Stimulated activated CD4-positive, alpha-beta T cell treated with anti-CD3 and anti-CD28 coated beads, Interleukin-15, amount 100 ng/mL, for 24 hours (primary cell): ENCODE measurements around the gene PLEKHB2.
"Not testable (repeated sequence)": the region's sequence is repeated elsewhere in the genome, so short reads cannot be mapped to it uniquely, and the experiment has no call there.

Experiments
- DNase-seq: peaks from one replicate; pipeline ENCODE4 v3.0.0-alpha.2; 2020

PLEKHB2 gene

GRCh38 chr2:131093696-131094462 is 11.3 kb upstream of the PLEKHB2 start:
- DNase-seq, result peak; percentile 37

GRCh38 chr2:131094463-131095281 is 10.5 kb upstream of the PLEKHB2 start:
- no peak for DNase-seq

- no peak for DNase-seq
These were observed 2.0 kb upstream of the PLEKHB2 start for GRCh38 chr2:131103165-131103564.

GRCh38 chr2:131104487-131105155 is 515 bp upstream of the PLEKHB2 start:
- DNase-seq, result peak; percentile 54

- DNase-seq, result peak; percentile 58
These were observed 1.0 kb downstream of the PLEKHB2 start for GRCh38 chr2:131105950-131106801.

GRCh38 chr2:131112529-131112928 is 7.4 kb downstream of the PLEKHB2 start:
- DNase-seq, result no peak

GRCh38 chr2:131113566-131114227 is 8.6 kb downstream of the PLEKHB2 start:
- no peak for DNase-seq

GRCh38 chr2:131114950-131115349 is 9.8 kb downstream of the PLEKHB2 start:
- DNase-seq, result not testable (repeated sequence)

GRCh38 chr2:131115752-131116151 is 10.6 kb downstream of the PLEKHB2 start:
- no peak for DNase-seq

GRCh38 chr2:131120815-131121317 is 15.7 kb downstream of the PLEKHB2 start:
- DNase-seq, result no peak

GRCh38 chr2:131121464-131121863 is 16.3 kb downstream of the PLEKHB2 start:
- no peak for DNase-seq

GRCh38 chr2:131122496-131122895 is 17.4 kb downstream of the PLEKHB2 start:
- DNase-seq, result no peak

- DNase-seq, result no peak
These were observed 18.1 kb downstream of the PLEKHB2 start for GRCh38 chr2:131123192-131123591.

GRCh38 chr2:131125195-131125757 is 20.1 kb downstream of the PLEKHB2 start:
- DNase-seq, result no peak

GRCh38 chr2:131126436-131126835 is 21.3 kb downstream of the PLEKHB2 start:
- no peak for DNase-seq

GRCh38 chr2:131127076-131127475 is 21.9 kb downstream of the PLEKHB2 start:
- no peak for DNase-seq

GRCh38 chr2:131127981-131128380 is 22.8 kb downstream of the PLEKHB2 start:
- no peak for DNase-seq

GRCh38 chr2:131130298-131130596 is 25.1 kb downstream of the PLEKHB2 start:
- no peak for DNase-seq

GRCh38 chr2:131132729-131133128 is 27.6 kb downstream of the PLEKHB2 start:
- no peak for DNase-seq

- no peak for DNase-seq
These were observed 35.4 kb downstream of the PLEKHB2 start for GRCh38 chr2:131140581-131140980.

GRCh38 chr2:131142849-131143248 is 37.7 kb downstream of the PLEKHB2 start:
- DNase-seq, result no peak

GRCh38 chr2:131143803-131144202 is 38.7 kb downstream of the PLEKHB2 start:
- DNase-seq, result no peak
